Peyer's patch (tissue), 4 donors: Measurements from ENCODE around the gene ZNF451.
"Not testable (repeated sequence)": the region's sequence is repeated elsewhere in the genome, so short reads cannot be mapped to it uniquely, and the experiment has no call there.

Experiments used
- POLR2A ChIP-seq, 2 donors: fragments of 450-650 bp; IDR thresholded peaks; one replicate each; pipeline ENCODE4 v1.5.1; 2017; ENCODE audit warnings: antibody characterized with exemption in 2 of 2, mild to moderate bottlenecking in 2 of 2, moderate library complexity in 2 of 2
- TF ChIP-seq, protein P1 (sequence below), 6 experiments: fragments of 450-650 bp in 4 of 6; fragments of 200-600 bp in 2 of 6; sonication (generic) in 1 of 6; IDR thresholded peaks; one replicate each; pipeline ENCODE4 v1.5.1; 2017 to 2019; ENCODE audit warnings: antibody characterized with exemption in 6 of 6, mild to moderate bottlenecking in 3 of 6, moderate library complexity in 1 of 6

DNA sequence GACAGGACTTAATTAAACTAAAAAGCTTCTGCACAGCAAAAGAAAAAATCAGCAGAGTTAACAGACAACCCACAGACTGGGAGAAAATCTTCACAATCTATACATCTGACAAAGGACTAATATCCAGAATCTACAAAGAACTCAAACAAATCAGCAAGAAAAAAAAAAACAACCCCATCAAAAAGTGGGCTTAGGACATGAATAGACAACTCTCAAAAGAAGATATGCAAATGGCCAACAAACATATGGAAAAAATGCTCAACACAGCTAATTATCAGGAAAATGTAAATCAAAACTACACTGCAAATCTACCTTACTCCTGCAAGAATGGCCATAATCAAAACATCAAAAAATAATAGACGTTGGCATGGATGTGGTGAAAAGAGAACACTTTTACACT is 45.9 kb upstream of the ZNF451 start:
- TF ChIP-seq, protein P1, sequence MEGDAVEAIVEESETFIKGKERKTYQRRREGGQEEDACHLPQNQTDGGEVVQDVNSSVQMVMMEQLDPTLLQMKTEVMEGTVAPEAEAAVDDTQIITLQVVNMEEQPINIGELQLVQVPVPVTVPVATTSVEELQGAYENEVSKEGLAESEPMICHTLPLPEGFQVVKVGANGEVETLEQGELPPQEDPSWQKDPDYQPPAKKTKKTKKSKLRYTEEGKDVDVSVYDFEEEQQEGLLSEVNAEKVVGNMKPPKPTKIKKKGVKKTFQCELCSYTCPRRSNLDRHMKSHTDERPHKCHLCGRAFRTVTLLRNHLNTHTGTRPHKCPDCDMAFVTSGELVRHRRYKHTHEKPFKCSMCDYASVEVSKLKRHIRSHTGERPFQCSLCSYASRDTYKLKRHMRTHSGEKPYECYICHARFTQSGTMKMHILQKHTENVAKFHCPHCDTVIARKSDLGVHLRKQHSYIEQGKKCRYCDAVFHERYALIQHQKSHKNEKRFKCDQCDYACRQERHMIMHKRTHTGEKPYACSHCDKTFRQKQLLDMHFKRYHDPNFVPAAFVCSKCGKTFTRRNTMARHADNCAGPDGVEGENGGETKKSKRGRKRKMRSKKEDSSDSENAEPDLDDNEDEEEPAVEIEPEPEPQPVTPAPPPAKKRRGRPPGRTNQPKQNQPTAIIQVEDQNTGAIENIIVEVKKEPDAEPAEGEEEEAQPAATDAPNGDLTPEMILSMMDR (IDR thresholded peaks at IDR 0.05) = not testable (repeated sequence)
- not testable (repeated sequence) for TF ChIP-seq POLR2A (IDR thresholded peaks at IDR 0.05)
